Mesenchymal stem cell (in vitro differentiated cells and primary cell): ENCODE measurements around the gene LIMS2.

Experiments
- DNase-seq: peaks from one replicate; pipeline ENCODE4 v3.0.0-alpha.2; 2013
- H2AFZ ChIP-seq: one replicate; pipeline ENCODE4 v1.6.1; 2013; ENCODE audit warnings: low read depth, mild to moderate bottlenecking, control low read depth, inconsistent platforms, low read length, moderate library complexity
- H2AK5ac ChIP-seq: 2 replicates; pipeline ENCODE4 v1.6.1; 2013; ENCODE audit warnings: low read length, moderate library complexity, mild to moderate bottlenecking, inconsistent platforms; ENCODE audit not compliant: severe bottlenecking
- H2BK120ac ChIP-seq: one replicate; pipeline ENCODE4 v1.6.1; 2013; ENCODE audit warnings: low read depth, mild to moderate bottlenecking, inconsistent platforms, low read length, moderate library complexity
- H2BK12ac ChIP-seq, 2 experiments: one replicate each; pipeline ENCODE4 v1.6.1; 2013; ENCODE audit warnings: inconsistent platforms in 2 of 2, low read length in 2 of 2, mild to moderate bottlenecking in 2 of 2, moderate library complexity in 2 of 2, control low read depth in 1 of 2
- H2BK15ac ChIP-seq: one replicate; pipeline ENCODE4 v1.6.1; 2013; ENCODE audit warnings: mild to moderate bottlenecking, low read depth, inconsistent platforms; ENCODE audit not compliant: poor library complexity, severe bottlenecking
- H2BK5ac ChIP-seq: 2 replicates; pipeline ENCODE4 v1.6.1; 2013; ENCODE audit warnings: low read depth, mild to moderate bottlenecking, low read length, control low read depth, inconsistent platforms; ENCODE audit not compliant: poor library complexity, severe bottlenecking
- H3K14ac ChIP-seq, 2 experiments: one replicate each; pipeline ENCODE4 v1.6.1; 2013; ENCODE audit warnings: inconsistent platforms in 2 of 2, low read length in 2 of 2, control low read depth in 1 of 2, mild to moderate bottlenecking in 1 of 2, moderate library complexity in 1 of 2
- H3K18ac ChIP-seq, 2 experiments: one replicate each; pipeline ENCODE4 v1.6.1; 2013; ENCODE audit warnings: inconsistent platforms in 2 of 2, low read length in 2 of 2, control low read depth in 1 of 2, low read depth in 1 of 2, mild to moderate bottlenecking in 1 of 2
- H3K23ac ChIP-seq, 2 experiments: one replicate each; pipeline ENCODE4 v1.6.1; 2013; ENCODE audit warnings: inconsistent platforms in 2 of 2, low read length in 2 of 2, mild to moderate bottlenecking in 2 of 2, moderate library complexity in 2 of 2, control low read depth in 1 of 2
- H3K27ac ChIP-seq: 2 replicates; pipeline ENCODE4 v1.5.1; 2013; ENCODE audit warnings: mild to moderate bottlenecking, moderate library complexity, low read length, control low read depth, inconsistent platforms; ENCODE audit not compliant: poor library complexity, severe bottlenecking
- H3K27me3 ChIP-seq, 2 experiments: 2 replicates each; pipeline versions ENCODE4 v1.6.1 to v1.7.0; 2013; ENCODE audit warnings: low read length in 2 of 2, mild to moderate bottlenecking in 2 of 2, moderate library complexity in 2 of 2, control low read depth in 1 of 2, inconsistent platforms in 1 of 2; ENCODE audit not compliant: control insufficient read depth in 1 of 2, insufficient read depth in 1 of 2
- H3K36me3 ChIP-seq, 2 experiments: 2 replicates each; pipeline versions ENCODE4 v1.6.1 to v1.7.0; 2013; ENCODE audit warnings: low read length in 2 of 2, control low read depth in 1 of 2, inconsistent platforms in 1 of 2, low read depth in 1 of 2, mild to moderate bottlenecking in 1 of 2; ENCODE audit not compliant: insufficient read depth in 2 of 2, control insufficient read depth in 1 of 2
- H3K4ac ChIP-seq, 2 experiments: one replicate each; pipeline ENCODE4 v1.6.1; 2013; ENCODE audit warnings: inconsistent platforms in 2 of 2, low read length in 2 of 2, mild to moderate bottlenecking in 2 of 2, moderate library complexity in 2 of 2, control low read depth in 1 of 2, low read depth in 1 of 2
- H3K4me1 ChIP-seq: 2 replicates; pipeline ENCODE4 v1.6.1; 2013; ENCODE audit warnings: low read depth, low read length, control low read depth; ENCODE audit not compliant: control insufficient read depth, insufficient read depth
- H3K4me2 ChIP-seq: 2 replicates; pipeline ENCODE4 v1.6.1; 2013; ENCODE audit warnings: low read length, mild to moderate bottlenecking, inconsistent platforms; ENCODE audit not compliant: poor library complexity, severe bottlenecking
- H3K4me3 ChIP-seq, 2 experiments: 2 replicates each; pipeline versions ENCODE4 v1.5.1 to v1.7.0; 2013; ENCODE audit warnings: low read length in 2 of 2, mild to moderate bottlenecking in 2 of 2, control low read depth in 1 of 2, low read depth in 1 of 2; ENCODE audit not compliant: insufficient read depth in 1 of 2
- H3K79me1 ChIP-seq: replicated peaks from 2 replicates; pipeline ENCODE4 v1.6.1; 2013; ENCODE audit warnings: mild to moderate bottlenecking, control low read depth, low read length, inconsistent platforms; ENCODE audit not compliant: poor library complexity, severe bottlenecking
- H3K9ac ChIP-seq: 2 replicates; pipeline ENCODE4 v1.7.0; 2013; ENCODE audit warnings: mild to moderate bottlenecking, low read length, moderate library complexity
- H3K9me3 ChIP-seq: 2 replicates; pipeline ENCODE4 v1.7.0; 2013; ENCODE audit warnings: mild to moderate bottlenecking, low read length; ENCODE audit not compliant: control insufficient read depth
- H4K8ac ChIP-seq: one replicate; pipeline ENCODE4 v1.6.1; 2013; ENCODE audit warnings: inconsistent platforms, mild to moderate bottlenecking, low read length, moderate library complexity
- H4K91ac ChIP-seq: one replicate; pipeline ENCODE4 v1.6.1; 2013; ENCODE audit warnings: mild to moderate bottlenecking, low read length, inconsistent platforms
- WGBS: methylation state at CpG from one replicate; pipeline ENCODE4 v1.1.7; 2013; ENCODE audit warnings: mixed read lengths; 5-methylcytosine and 5-hydroxymethylcytosine counted together

LIMS2 gene

GRCh38 chr2:127606625-127607398 lies 68.5 kb downstream of the LIMS2 start:
- no peak overlapping the region for H2AFZ ChIP-seq
- WGBS, result 87% methylated on average over 17 of the region's 17 CpGs
- no peaks in the 10 kb centered on the region for H3K36me3 ChIP-seq

DNA sequence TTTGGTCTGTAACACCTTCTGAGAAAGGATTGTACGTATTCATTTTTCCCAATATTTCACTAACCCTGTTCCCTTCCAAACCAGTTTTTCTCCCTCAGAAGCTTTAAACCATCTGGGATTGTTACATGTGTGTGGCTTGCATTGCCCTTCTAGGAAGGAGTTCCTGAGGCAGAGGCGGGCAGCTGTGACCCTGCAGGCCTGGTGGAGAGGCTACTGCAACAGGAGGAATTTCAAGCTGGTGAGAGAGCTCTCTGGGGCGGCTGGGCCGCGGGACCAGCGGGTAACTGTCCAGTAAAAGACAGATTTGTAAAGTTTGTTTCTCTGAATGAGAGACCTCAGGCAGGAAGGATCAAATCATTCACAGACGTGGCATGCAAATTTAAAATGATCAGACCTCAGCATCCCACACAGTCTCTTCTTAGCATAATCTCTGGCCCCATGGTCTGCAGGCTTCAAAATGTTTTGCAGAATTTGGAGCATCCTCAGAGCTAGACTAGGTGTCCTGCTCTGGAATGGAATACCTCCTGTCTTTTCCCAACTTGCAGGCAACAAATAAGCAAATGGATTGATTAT lies 69.6 kb downstream of the LIMS2 start:
- WGBS, result 90% methylated on average over 6 of the region's 7 CpGs

More at GRCh38 chr2:127606625-127607398, 68.5 kb downstream of the LIMS2 start:
- Histone ChIP-seq H3K23ac (no peak overlapping the region), H4K91ac (no peak overlapping the region), H3K14ac (no peak overlapping the region), H2AK5ac (no peak overlapping the region), H3K27me3 (peaks cover 14 to 17% of the 10 kb centered on the region in 2 experiments), H3K27ac (no peak overlapping the region), H3K79me1 (no peaks in the 10 kb centered on the region), H3K4ac (no peak overlapping the region), H2BK15ac (no peak overlapping the region), H3K9ac (no peak overlapping the region), H3K4me2 (no peak overlapping the region), H2BK5ac (no peak overlapping the region), H3K4me3 (no peak overlapping the region), H4K8ac (no peak overlapping the region), H2BK120ac (no peak overlapping the region), H3K18ac (no peak overlapping the region), H2BK12ac (no peak overlapping the region), H3K9me3 (peaks cover 33% of the 10 kb centered on the region), H3K4me1 (peaks cover 1% of the 10 kb centered on the region)
- DNase-seq, result no peak

GRCh38 chr2:127604986-127605385 lies 70.3 kb downstream of the LIMS2 start:
- H3K36me3 ChIP-seq, result no peaks in the 10 kb centered on the region
- H2BK120ac ChIP-seq, result no peak overlapping the region
- peaks cover 1% of the 10 kb centered on the region for H3K4me1 ChIP-seq
- H2AK5ac ChIP-seq, result no peak overlapping the region
- no peak overlapping the region for H2BK12ac ChIP-seq
- no peak overlapping the region for H4K8ac ChIP-seq
- no peak overlapping the region for H3K4me3 ChIP-seq
- WGBS, result 95% methylated on average over 8 of the region's 8 CpGs
- H2BK5ac ChIP-seq, result no peak overlapping the region
- no peak overlapping the region for H2AFZ ChIP-seq
- peaks cover 9 to 14% of the 10 kb centered on the region in 2 experiments for H3K27me3 ChIP-seq
- no peak overlapping the region for H3K4me2 ChIP-seq
- no peak overlapping the region for H2BK15ac ChIP-seq
- DNase-seq, result no peak
- H3K18ac ChIP-seq, result no peak overlapping the region
- H3K14ac ChIP-seq, result no peak overlapping the region
- no peak overlapping the region for H3K27ac ChIP-seq
- H3K9ac ChIP-seq, result no peak overlapping the region
- H4K91ac ChIP-seq, result no peak overlapping the region
- H3K23ac ChIP-seq, result no peak overlapping the region
- H3K4ac ChIP-seq, result no peak overlapping the region
- H3K9me3 ChIP-seq, result peaks cover 35% of the 10 kb centered on the region
- H3K79me1 ChIP-seq, result no peaks in the 10 kb centered on the region

More for the DNA sequence above, 69.6 kb downstream of the LIMS2 start:
- H2BK120ac ChIP-seq, result no peak overlapping the region
- H3K27me3 ChIP-seq, result peaks cover 13 to 14% of the 10 kb centered on the region in 2 experiments
- H2AK5ac ChIP-seq, result no peak overlapping the region
- H4K91ac ChIP-seq, result no peak overlapping the region
- no peak for DNase-seq
- no peak overlapping the region for H3K9ac ChIP-seq
- H3K36me3 ChIP-seq, result no peaks in the 10 kb centered on the region
- H3K18ac ChIP-seq, result no peak overlapping the region
- peaks cover 1% of the 10 kb centered on the region for H3K4me1 ChIP-seq
- no peak overlapping the region for H3K4me2 ChIP-seq
- H3K4me3 ChIP-seq, result no peak overlapping the region
- no peak overlapping the region for H2BK15ac ChIP-seq
- no peak overlapping the region for H3K23ac ChIP-seq
- H2BK5ac ChIP-seq, result no peak overlapping the region
- H3K14ac ChIP-seq, result no peak overlapping the region
- no peak overlapping the region for H2AFZ ChIP-seq
- no peak overlapping the region for H2BK12ac ChIP-seq
- H4K8ac ChIP-seq, result no peak overlapping the region
- H3K9me3 ChIP-seq, result peaks cover 38% of the 10 kb centered on the region
- H3K79me1 ChIP-seq, result no peaks in the 10 kb centered on the region
- H3K27ac ChIP-seq, result no peak overlapping the region
- no peak overlapping the region for H3K4ac ChIP-seq

DNA sequence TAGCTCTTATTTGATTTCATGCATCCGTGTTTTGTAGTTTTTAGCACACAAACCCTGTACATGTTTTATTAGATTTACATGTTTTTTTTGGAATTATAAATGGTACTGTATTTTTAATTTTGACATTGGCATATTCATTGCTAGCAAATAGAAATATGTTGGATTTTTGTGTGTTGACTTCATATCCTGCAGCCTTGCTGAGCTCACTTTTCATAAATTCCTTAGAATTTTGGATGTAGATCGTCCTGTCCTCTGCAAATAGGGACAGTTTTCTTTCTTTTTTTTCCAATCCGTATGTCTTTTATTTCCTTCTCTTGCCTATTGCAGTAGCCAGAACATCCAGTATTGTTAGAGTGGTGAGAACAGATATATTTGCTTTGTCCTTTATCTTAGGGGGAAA lies 76.1 kb downstream of the LIMS2 start:
- Histone ChIP-seq H2BK120ac (no peak overlapping the region), H2BK5ac (no peak overlapping the region), H2AK5ac (no peak overlapping the region), H4K8ac (no peak overlapping the region), H2BK12ac (no peak overlapping the region), H3K27ac (no peak overlapping the region), H3K27me3 (no peaks in the 10 kb centered on the region), H3K18ac (no peak overlapping the region), H2BK15ac (no peak overlapping the region), H3K14ac (no peak overlapping the region), H3K4me1 (no peaks in the 10 kb centered on the region), H3K23ac (no peak overlapping the region), H2AFZ (no peak overlapping the region), H3K36me3 (no peaks in the 10 kb centered on the region), H3K79me1 (no peaks in the 10 kb centered on the region), H3K9me3 (peaks cover 29% of the 10 kb centered on the region), H3K4me3 (no peak overlapping the region), H3K9ac (no peak overlapping the region), H3K4ac (no peak overlapping the region), H3K4me2 (no peak overlapping the region), H4K91ac (no peak overlapping the region)
- no CpG with 5 or more reads among the region's 3 CpGs for WGBS
- no peak for DNase-seq
